Glomerular endothelial cell (primary cell): ENCODE results near the gene SOSTDC1. TPM values are rescaled to one million over a fixed set of nuclear protein-coding genes. Genes with fewer than 3 reads are reported as not detected.
A peak's percentile ranks its signal among the peaks of the same experiment; 100 is the strongest.

Experiments used
- DNase-seq: peaks from one replicate; pipeline ENCODE4 v3.0.0-alpha.2; 2011; ENCODE audit warnings: low read depth, low spot score; ENCODE audit errors: extremely low read depth
- total RNA-seq: library from RNA; depleted of rRNA; stranded (reverse); fragments of >200 nt; gene quantifications from 2 replicates; pipeline ENCODE4 v1.2.3, GENCODE V29; 2015

Gene SOSTDC1
- total RNA-seq, 1 donor from 2014 or later: not detected

GRCh38 chr7:16420649-16421332, 44.7 kb downstream of the SOSTDC1 start:
- peak; percentile 64 for DNase-seq

GRCh38 chr7:16420329-16420648, 45.2 kb downstream of the SOSTDC1 start:
- no peak for DNase-seq

- DNase-seq: no peak
Measured at GRCh38 chr7:16419859-16420258, 45.7 kb downstream of the SOSTDC1 start.

- DNase-seq: no peak
Measured at GRCh38 chr7:16419126-16419525, 46.4 kb downstream of the SOSTDC1 start.

GRCh38 chr7:16417906-16418305, 47.6 kb downstream of the SOSTDC1 start:
- no peak for DNase-seq

GRCh38 chr7:16416289-16417282, 49.0 kb downstream of the SOSTDC1 start:
- no peak for DNase-seq

- DNase-seq: no peak
Measured at GRCh38 chr7:16412274-16413254, 53.0 kb downstream of the SOSTDC1 start.

Other genes with a start within 250 kb of the SOSTDC1 start
- 0.34 and 2.0 TPM in 2 replicates for gene CRPPA, start 44.2 kb downstream of the SOSTDC1 start, total RNA-seq
- not detected in 2 replicates for gene LRRC72, start 61.1 kb upstream of the SOSTDC1 start, total RNA-seq
- 7.8 and 9.2 TPM in 2 replicates for gene ANKMY2, start 180.0 kb upstream of the SOSTDC1 start, total RNA-seq
- gene BZW2, start 180.4 kb upstream of the SOSTDC1 start, total RNA-seq: 98.5 and 115 TPM in 2 replicates